Liver (tissue), 9 donors: ENCODE data around the gene NUB1. TPM values are rescaled to one million over a fixed set of nuclear protein-coding genes. Genes with fewer than 3 reads are reported as not detected.

Source experiments
- DNase-seq: peaks from one replicate; pipeline ENCODE4 v3.0.0-alpha.2; 2017; ENCODE audit warnings: low spot score
- H3K27ac ChIP-seq, 2 donors: one replicate each; pipeline ENCODE4 v1.7.0; 2013; ENCODE audit warnings: inconsistent platforms in 2 of 2, low read length in 2 of 2, control low read depth in 1 of 2, low read depth in 1 of 2, mild to moderate bottlenecking in 1 of 2
- H3K27me3 ChIP-seq, 4 donors: one replicate each; pipeline versions ENCODE4 v1.6.1 to v1.7.0; 2013; ENCODE audit warnings: low read length in 3 of 4, inconsistent platforms in 1 of 4, mild to moderate bottlenecking in 1 of 4, moderate library complexity in 1 of 4; ENCODE audit not compliant: control insufficient read depth in 4 of 4, insufficient read depth in 4 of 4
- H3K36me3 ChIP-seq, 4 donors: one replicate each; pipeline versions ENCODE4 v1.6.1 to v1.7.0; 2013; ENCODE audit warnings: low read length in 3 of 4, mild to moderate bottlenecking in 3 of 4, low read depth in 1 of 4, moderate library complexity in 1 of 4; ENCODE audit not compliant: control insufficient read depth in 4 of 4, insufficient read depth in 3 of 4
- H3K4me1 ChIP-seq, 4 donors: one replicate each; pipeline versions ENCODE4 v1.6.1 to v1.7.0; 2013; ENCODE audit warnings: low read length in 3 of 4, mild to moderate bottlenecking in 3 of 4, moderate library complexity in 1 of 4; ENCODE audit not compliant: control insufficient read depth in 4 of 4, insufficient read depth in 4 of 4
- H3K4me3 ChIP-seq, 3 donors: one replicate each; pipeline versions ENCODE4 v1.6.1 to v1.7.0; 2013; ENCODE audit warnings: low read length in 3 of 3, control low read depth in 1 of 3, low read depth in 1 of 3, mild to moderate bottlenecking in 1 of 3
- H3K9ac ChIP-seq, 2 donors: one replicate each; pipeline ENCODE4 v1.7.0; 2013; ENCODE audit warnings: low read length in 2 of 2, mild to moderate bottlenecking in 2 of 2, moderate library complexity in 2 of 2, control low read depth in 1 of 2, low read depth in 1 of 2
- H3K9me3 ChIP-seq, 4 donors: one replicate each; pipeline versions ENCODE4 v1.6.1 to v1.7.0; 2013; ENCODE audit warnings: low read length in 3 of 4; ENCODE audit not compliant: control insufficient read depth in 4 of 4
- EGR1 ChIP-seq, 2 donors: IDR thresholded peaks; 2 replicates each; pipeline ENCODE4 v1.6.1; 2016 to 2018; ENCODE audit warnings: antibody characterized with exemption in 2 of 2, low read depth in 2 of 2
- FOXA1 ChIP-seq: IDR thresholded peaks from 2 replicates; pipeline ENCODE4 v1.6.1; 2016; ENCODE audit warnings: antibody characterized with exemption
- FOXA2 ChIP-seq: IDR thresholded peaks from 2 replicates; pipeline ENCODE4 v1.6.1; 2016; ENCODE audit warnings: antibody characterized with exemption
- GABPA ChIP-seq, 2 donors: IDR thresholded peaks in 1 of 2; conservative IDR thresholded peaks in 1 of 2; 2 replicates each; pipeline ENCODE4 v1.6.1; 2016; ENCODE audit warnings: antibody characterized with exemption in 2 of 2, mild to moderate bottlenecking in 1 of 2, moderate library complexity in 1 of 2
- HNF4A ChIP-seq, 2 donors: conservative IDR thresholded peaks; 2 replicates each; pipeline ENCODE4 v1.6.1; 2016; ENCODE audit warnings: antibody characterized with exemption in 2 of 2, mild to moderate bottlenecking in 2 of 2
- HNF4G ChIP-seq: IDR thresholded peaks from 2 replicates; pipeline ENCODE4 v1.6.1; 2016; ENCODE audit warnings: antibody characterized with exemption
- JUND ChIP-seq, 2 donors: IDR thresholded peaks; 2 replicates each; pipeline ENCODE4 v1.6.1; 2016; ENCODE audit warnings: antibody characterized with exemption in 2 of 2
- NR2F2 ChIP-seq: IDR thresholded peaks from 2 replicates; pipeline ENCODE4 v1.6.1; 2016; ENCODE audit warnings: antibody characterized with exemption
- RAD21 ChIP-seq, 2 donors: IDR thresholded peaks; 2 replicates each; pipeline ENCODE4 v1.6.1; 2016; ENCODE audit warnings: antibody characterized with exemption in 2 of 2, mild to moderate bottlenecking in 2 of 2
- REST ChIP-seq: IDR thresholded peaks from 2 replicates; pipeline ENCODE4 v1.6.1; 2016; ENCODE audit warnings: antibody characterized with exemption, mild to moderate bottlenecking
- RXRA ChIP-seq, 2 donors: IDR thresholded peaks; 2 replicates each; pipeline ENCODE4 v1.6.1; 2017 to 2018; ENCODE audit warnings: antibody characterized with exemption in 2 of 2, mild to moderate bottlenecking in 1 of 2
- SP1 ChIP-seq: IDR thresholded peaks from 2 replicates; pipeline ENCODE4 v1.6.1; 2018; ENCODE audit warnings: antibody characterized with exemption, mild to moderate bottlenecking
- TAF1 ChIP-seq: conservative IDR thresholded peaks from 2 replicates; pipeline ENCODE4 v1.6.1; 2016; ENCODE audit warnings: antibody characterized with exemption, mild to moderate bottlenecking
- YY1 ChIP-seq: IDR thresholded peaks from 2 replicates; pipeline ENCODE4 v1.6.1; 2016; ENCODE audit warnings: antibody characterized with exemption, mild to moderate bottlenecking
- WGBS: extraction: QIAGEN DNeasy Blood & Tissue Kit; methylation state at CpG from one replicate; pipeline ENCODE4 v1.1.7; 2013; 5-methylcytosine and 5-hydroxymethylcytosine counted together
- polyA plus RNA-seq, 2 donors: library from polyadenylated mRNA; stranded (reverse) in 1 of 2; unstranded in 1 of 2; fragments of 200-250 nt in 1 of 2; fragments of >200 nt in 1 of 2; fragmentation: Nextera tagmentation in 1 of 2; extraction: Ambion mirVana in 1 of 2; gene quantifications; one replicate each; pipeline versions ENCODE4 v1.2.1 to v1.2.3, GENCODE V29; 2013 to 2015
- total RNA-seq, 2 donors: library from RNA; depleted of rRNA; stranded (reverse); fragments of >200 nt; gene quantifications; one replicate each; pipeline ENCODE4 v1.2.3, GENCODE V29; 2014
- TF ChIP-seq, protein P1 (sequence below): IDR thresholded peaks from 2 replicates; pipeline ENCODE4 v1.6.1; 2016; ENCODE audit warnings: antibody characterized with exemption
- TF ChIP-seq, protein P2 (sequence below): IDR thresholded peaks from 2 replicates; pipeline ENCODE4 v1.6.1; 2016; ENCODE audit warnings: antibody characterized with exemption
- TF ChIP-seq, protein P3 (sequence below): fragments of 150-350 bp; IDR thresholded peaks from 2 replicates; pipeline ENCODE4 v1.5.1; 2017; ENCODE audit warnings: improper control_type of control experiment, low read depth, low read length; ENCODE audit not compliant: missing input control
- donor health status: healthy.
- donor health status: healthy.
- donor health status: healthy.
- donor health status: healthy.
- donor health status: healthy.

NUB1 gene
- total and polyA plus RNA-seq, 4 donors: 14.0 to 27.9 (median 18.8) TPM

GRCh38 chr7:151397026-151397425, 55.4 kb downstream of the NUB1 start:
- Histone ChIP-seq H3K9me3 (no peaks in the 10 kb centered on the region), H3K27me3 (peaks cover 0 to 2% (median 0%) of the 10 kb centered on the region in 4 donors), H3K27ac (no peak overlapping the region), H3K4me1 (no peaks in the 10 kb centered on the region), H3K9ac (no peak overlapping the region), H3K4me3 (no peak overlapping the region), H3K36me3 (no peaks in the 10 kb centered on the region)
- TF ChIP-seq RAD21 (IDR thresholded peaks at IDR 0.05) (no peak), NR2F2 (no peak), SP1 (no peak), HNF4A (conservative IDR thresholded peaks at IDR 0.05) (no peak), FOXA1 (no peak), JUND (IDR thresholded peaks at IDR 0.05) (no peak), HNF4G (no peak), TAF1 (no peak), GABPA (IDR thresholded peaks at IDR 0.05 in 1 of 2, conservative IDR thresholded peaks at IDR 0.05 in 1 of 2) (no peak), YY1 (no peak), RXRA (IDR thresholded peaks at IDR 0.05) (no peak), EGR1 (IDR thresholded peaks at IDR 0.05; ENCODE audit: low read depth in 2 of 2) (no peak), FOXA2 (no peak), REST (no peak)
- TF ChIP-seq, protein P1, sequence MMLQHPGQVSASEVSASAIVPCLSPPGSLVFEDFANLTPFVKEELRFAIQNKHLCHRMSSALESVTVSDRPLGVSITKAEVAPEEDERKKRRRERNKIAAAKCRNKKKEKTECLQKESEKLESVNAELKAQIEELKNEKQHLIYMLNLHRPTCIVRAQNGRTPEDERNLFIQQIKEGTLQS: no peak
- TF ChIP-seq, protein P2, sequence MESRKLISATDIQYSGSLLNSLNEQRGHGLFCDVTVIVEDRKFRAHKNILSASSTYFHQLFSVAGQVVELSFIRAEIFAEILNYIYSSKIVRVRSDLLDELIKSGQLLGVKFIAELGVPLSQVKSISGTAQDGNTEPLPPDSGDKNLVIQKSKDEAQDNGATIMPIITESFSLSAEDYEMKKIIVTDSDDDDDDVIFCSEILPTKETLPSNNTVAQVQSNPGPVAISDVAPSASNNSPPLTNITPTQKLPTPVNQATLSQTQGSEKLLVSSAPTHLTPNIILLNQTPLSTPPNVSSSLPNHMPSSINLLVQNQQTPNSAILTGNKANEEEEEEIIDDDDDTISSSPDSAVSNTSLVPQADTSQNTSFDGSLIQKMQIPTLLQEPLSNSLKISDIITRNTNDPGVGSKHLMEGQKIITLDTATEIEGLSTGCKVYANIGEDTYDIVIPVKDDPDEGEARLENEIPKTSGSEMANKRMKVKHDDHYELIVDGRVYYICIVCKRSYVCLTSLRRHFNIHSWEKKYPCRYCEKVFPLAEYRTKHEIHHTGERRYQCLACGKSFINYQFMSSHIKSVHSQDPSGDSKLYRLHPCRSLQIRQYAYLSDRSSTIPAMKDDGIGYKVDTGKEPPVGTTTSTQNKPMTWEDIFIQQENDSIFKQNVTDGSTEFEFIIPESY: no peak
- TF ChIP-seq, protein P3, sequence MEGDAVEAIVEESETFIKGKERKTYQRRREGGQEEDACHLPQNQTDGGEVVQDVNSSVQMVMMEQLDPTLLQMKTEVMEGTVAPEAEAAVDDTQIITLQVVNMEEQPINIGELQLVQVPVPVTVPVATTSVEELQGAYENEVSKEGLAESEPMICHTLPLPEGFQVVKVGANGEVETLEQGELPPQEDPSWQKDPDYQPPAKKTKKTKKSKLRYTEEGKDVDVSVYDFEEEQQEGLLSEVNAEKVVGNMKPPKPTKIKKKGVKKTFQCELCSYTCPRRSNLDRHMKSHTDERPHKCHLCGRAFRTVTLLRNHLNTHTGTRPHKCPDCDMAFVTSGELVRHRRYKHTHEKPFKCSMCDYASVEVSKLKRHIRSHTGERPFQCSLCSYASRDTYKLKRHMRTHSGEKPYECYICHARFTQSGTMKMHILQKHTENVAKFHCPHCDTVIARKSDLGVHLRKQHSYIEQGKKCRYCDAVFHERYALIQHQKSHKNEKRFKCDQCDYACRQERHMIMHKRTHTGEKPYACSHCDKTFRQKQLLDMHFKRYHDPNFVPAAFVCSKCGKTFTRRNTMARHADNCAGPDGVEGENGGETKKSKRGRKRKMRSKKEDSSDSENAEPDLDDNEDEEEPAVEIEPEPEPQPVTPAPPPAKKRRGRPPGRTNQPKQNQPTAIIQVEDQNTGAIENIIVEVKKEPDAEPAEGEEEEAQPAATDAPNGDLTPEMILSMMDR: no peak
- no peak for DNase-seq
- 90% methylated on average over 13 of the region's 13 CpGs for WGBS
